Bronchial smooth muscle cell (primary cell): ENCODE data around the gene TFEC. TPM values are rescaled to one million over a fixed set of nuclear protein-coding genes. Genes with fewer than 3 reads are reported as not detected.

Experiments used
- total RNA-seq: library from RNA; depleted of rRNA; stranded (reverse); fragments of >200 nt; gene quantifications from 2 replicates; pipeline ENCODE4 v1.2.1, GENCODE V29; 2014

Gene TFEC, protein sequence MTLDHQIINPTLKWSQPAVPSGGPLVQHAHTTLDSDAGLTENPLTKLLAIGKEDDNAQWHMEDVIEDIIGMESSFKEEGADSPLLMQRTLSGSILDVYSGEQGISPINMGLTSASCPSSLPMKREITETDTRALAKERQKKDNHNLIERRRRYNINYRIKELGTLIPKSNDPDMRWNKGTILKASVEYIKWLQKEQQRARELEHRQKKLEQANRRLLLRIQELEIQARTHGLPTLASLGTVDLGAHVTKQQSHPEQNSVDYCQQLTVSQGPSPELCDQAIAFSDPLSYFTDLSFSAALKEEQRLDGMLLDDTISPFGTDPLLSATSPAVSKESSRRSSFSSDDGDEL
- under 0.01 and 0.16 TPM in 2 replicates for total RNA-seq

DNA sequence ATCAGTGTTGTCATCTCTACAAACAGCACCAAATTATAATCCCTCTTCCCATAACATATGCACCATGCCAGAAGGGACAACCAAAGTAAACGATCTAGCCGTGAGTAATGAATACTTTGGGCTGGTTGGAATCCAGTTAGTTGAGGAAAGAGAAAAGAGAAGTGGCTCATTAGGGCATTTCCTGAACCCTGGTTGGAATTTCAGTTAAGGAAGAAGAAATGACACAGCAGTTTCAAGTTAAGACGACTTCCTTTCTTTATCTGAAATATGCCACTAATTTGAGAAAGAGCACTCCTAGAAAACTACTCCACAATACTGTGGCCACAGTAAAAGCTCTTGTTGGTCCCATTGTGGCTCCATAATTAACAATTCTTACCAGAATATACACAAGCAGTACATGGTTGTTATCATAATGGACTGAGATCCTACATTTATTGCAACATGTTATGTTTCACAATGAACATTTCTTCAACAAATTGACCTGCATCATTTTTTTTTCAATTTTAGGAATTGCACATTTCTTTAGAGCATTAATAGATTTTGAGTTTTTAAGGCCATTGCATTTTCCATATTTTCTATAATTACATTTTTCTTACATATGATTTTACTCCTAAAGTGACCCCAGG, at the start of gene TFEC:
TSS of gene TFEC (minus strand) at position 113 of the 626 bp plus-strand sequence. CDS start 46,322 bp downstream, outside the sequence.

Other genes starting within 250 kb of the TFEC start
- 39.1 and 62.6 TPM in 2 replicates for gene TES, start 179.8 kb upstream of the TFEC start, total RNA-seq